H9 (cell line): ENCODE data around the gene MC1R. TPM values are rescaled to one million over a fixed set of nuclear protein-coding genes. Genes with fewer than 3 reads are reported as not detected.
A peak's percentile ranks its signal among the peaks of the same experiment; 100 is the strongest.

Experiments used
- DNase-seq: peaks from one replicate; pipeline ENCODE4 v3.0.0-alpha.2; 2017
- H2AFZ ChIP-seq: one replicate; pipeline ENCODE4 v1.6.1; 2013; ENCODE audit warnings: mild to moderate bottlenecking, low read length, control low read depth, moderate library complexity
- H2AK5ac ChIP-seq: 2 replicates; pipeline ENCODE4 v1.6.1; 2013; ENCODE audit warnings: low read length, control low read depth, mixed read lengths; ENCODE audit not compliant: insufficient read length
- H2BK120ac ChIP-seq: one replicate; pipeline ENCODE4 v1.6.1; 2013; ENCODE audit warnings: low read depth, mild to moderate bottlenecking, low read length, control low read depth, inconsistent platforms; ENCODE audit not compliant: poor library complexity, severe bottlenecking
- H2BK12ac ChIP-seq: 2 replicates; pipeline ENCODE4 v1.6.1; 2013; ENCODE audit warnings: low read length, control low read depth, mixed read lengths, low read depth; ENCODE audit not compliant: insufficient read length
- H2BK15ac ChIP-seq: 2 replicates; pipeline ENCODE4 v1.6.1; 2013; ENCODE audit warnings: low read depth, low read length, control low read depth
- H2BK20ac ChIP-seq: one replicate; pipeline ENCODE4 v1.6.1; 2013; ENCODE audit warnings: low read depth, mild to moderate bottlenecking, low read length, control low read depth, inconsistent platforms; ENCODE audit not compliant: poor library complexity, severe bottlenecking
- H2BK5ac ChIP-seq: 2 replicates; pipeline ENCODE4 v1.6.1; 2013; ENCODE audit warnings: low read length, control low read depth, mixed read lengths; ENCODE audit not compliant: insufficient read length
- H3K14ac ChIP-seq: 2 replicates; pipeline ENCODE4 v1.6.1; 2013; ENCODE audit warnings: low read length, control low read depth; ENCODE audit not compliant: insufficient read depth
- H3K18ac ChIP-seq: 2 replicates; pipeline ENCODE4 v1.6.1; 2013; ENCODE audit warnings: low read depth, mild to moderate bottlenecking, mixed read lengths, low read length, control low read depth; ENCODE audit not compliant: insufficient read length
- H3K23ac ChIP-seq: 2 replicates; pipeline ENCODE4 v1.6.1; 2013; ENCODE audit warnings: low read length, control low read depth, mixed read lengths, low read depth; ENCODE audit not compliant: insufficient read length
- H3K23me2 ChIP-seq: 2 replicates; pipeline ENCODE4 v1.6.1; 2013; ENCODE audit warnings: low read depth, mild to moderate bottlenecking, mixed read lengths, low read length, control low read depth; ENCODE audit not compliant: insufficient read length, poor library complexity, severe bottlenecking
- H3K27ac ChIP-seq: 2 replicates; pipeline ENCODE4 v1.5.1; 2013; ENCODE audit warnings: low read length, control low read depth, mixed read lengths, low read depth; ENCODE audit not compliant: insufficient read length
- H3K27me3 ChIP-seq: 2 replicates; pipeline ENCODE4 v1.6.1; 2013; ENCODE audit warnings: low read length, control low read depth, inconsistent platforms; ENCODE audit not compliant: insufficient read depth
- H3K4ac ChIP-seq: 2 replicates; pipeline ENCODE4 v1.6.1; 2013; ENCODE audit warnings: low read depth, mild to moderate bottlenecking, control low read depth, inconsistent platforms, low read length, moderate library complexity
- H3K4me1 ChIP-seq: 2 replicates; pipeline ENCODE4 v1.6.1; 2013; ENCODE audit warnings: low read length, control low read depth, inconsistent platforms; ENCODE audit not compliant: insufficient read depth
- H3K4me2 ChIP-seq: 2 replicates; pipeline ENCODE4 v1.6.1; 2013; ENCODE audit warnings: low read length, control low read depth, mixed read lengths; ENCODE audit not compliant: insufficient read length, insufficient read depth
- H3K56ac ChIP-seq: 2 replicates; pipeline ENCODE4 v1.6.1; 2013; ENCODE audit warnings: low read depth, mild to moderate bottlenecking, mixed read lengths, low read length, control low read depth; ENCODE audit not compliant: insufficient read length
- H3K79me1 ChIP-seq: 2 replicates; pipeline ENCODE4 v1.6.1; 2013; ENCODE audit warnings: low read depth, mild to moderate bottlenecking, moderate library complexity, low read length, control low read depth, inconsistent platforms; ENCODE audit not compliant: insufficient read depth, poor library complexity, severe bottlenecking
- H3K79me2 ChIP-seq: 2 replicates; pipeline ENCODE4 v1.6.1; 2013; ENCODE audit warnings: low read length, control low read depth, inconsistent platforms; ENCODE audit not compliant: insufficient read depth
- H3K9ac ChIP-seq: 2 replicates; pipeline ENCODE4 v1.6.1; 2013; ENCODE audit warnings: low read length, control low read depth, mixed read lengths; ENCODE audit not compliant: insufficient read length; ENCODE audit errors: extremely low read depth
- H3K9me3 ChIP-seq: one replicate; pipeline ENCODE4 v1.6.1; 2013; ENCODE audit warnings: low read depth, low read length, inconsistent platforms; ENCODE audit not compliant: control insufficient read depth
- H3T11ph ChIP-seq: one replicate; pipeline ENCODE4 v1.6.1; 2013; ENCODE audit warnings: mild to moderate bottlenecking, low read length, control low read depth, inconsistent platforms
- H4K20me1 ChIP-seq: one replicate; pipeline ENCODE4 v1.6.1; 2013; ENCODE audit not compliant: control insufficient read depth, insufficient read length, insufficient read depth
- H4K5ac ChIP-seq: 2 replicates; pipeline ENCODE4 v1.6.1; 2013; ENCODE audit warnings: low read depth, mild to moderate bottlenecking, mixed read lengths, low read length, control low read depth; ENCODE audit not compliant: insufficient read length
- H4K8ac ChIP-seq: replicated peaks from 2 replicates; pipeline ENCODE4 v1.6.1; 2013; ENCODE audit warnings: low read length, control low read depth, mixed read lengths, low read depth; ENCODE audit not compliant: insufficient read length
- H4K91ac ChIP-seq: 2 replicates; pipeline ENCODE4 v1.6.1; 2013; ENCODE audit warnings: low read depth, mild to moderate bottlenecking, moderate library complexity, mixed read lengths, low read length, control low read depth; ENCODE audit not compliant: insufficient read length
- H3K27ac Mint-ChIP-seq, 3 experiments: 2 replicates in 2 of 3; 3 replicates in 1 of 3; pipeline ENCODE4 v1.8.0; 2020 to 2021; ENCODE audit warnings: mixed read lengths in 3 of 3, mild to moderate bottlenecking in 1 of 3, moderate library complexity in 1 of 3
- H3K27me3 Mint-ChIP-seq: 2 replicates; pipeline ENCODE4 v1.8.0; 2021; ENCODE audit warnings: low read depth, mild to moderate bottlenecking, moderate library complexity, mixed read lengths
- H3K36me3 Mint-ChIP-seq, 3 experiments: 2 replicates in 2 of 3; 3 replicates in 1 of 3; pipeline ENCODE4 v1.8.0; 2020 to 2021; ENCODE audit warnings: low read depth in 3 of 3, mixed read lengths in 3 of 3; ENCODE audit not compliant: insufficient read depth in 1 of 3
- H3K4me1 Mint-ChIP-seq, 2 experiments: 2 replicates each; pipeline ENCODE4 v1.8.0; 2020; ENCODE audit warnings: mixed read lengths in 2 of 2
- H3K4me3 Mint-ChIP-seq, 2 experiments: 2 replicates in 1 of 2; 3 replicates in 1 of 2; pipeline ENCODE4 v1.8.0; 2020 to 2021; ENCODE audit warnings: mild to moderate bottlenecking in 2 of 2, mixed read lengths in 2 of 2, moderate library complexity in 1 of 2
- H3K9me3 Mint-ChIP-seq, 2 experiments: 2 replicates in 1 of 2; 3 replicates in 1 of 2; pipeline ENCODE4 v1.8.0; 2020; ENCODE audit warnings: mild to moderate bottlenecking in 2 of 2, mixed read lengths in 2 of 2, moderate library complexity in 1 of 2
- WGBS: extraction: QIAGEN DNeasy Blood & Tissue Kit; methylation state at CpG from one replicate; pipeline ENCODE4 v1.1.7; 2013; ENCODE audit warnings: missing lambda C conversion rate, low lambda C conversion rate, mixed read lengths; ENCODE audit not compliant: insufficient read length; ENCODE audit errors: extremely low coverage; 5-methylcytosine and 5-hydroxymethylcytosine counted together
- total RNA-seq: library from RNA; stranded (reverse); gene quantifications from 2 replicates; pipeline ENCODE4 v1.2.1, GENCODE V29; 2021
- TF ChIP-seq, protein P1 (sequence below): fragments of 200-600 bp; sonication (generic); conservative IDR thresholded peaks from 3 replicates; pipeline ENCODE4 v1.8.0; 2021; ENCODE audit warnings: antibody characterized with exemption, mild to moderate bottlenecking

MC1R gene
- total RNA-seq, 1 experiment from 2014 or later, result 4.7 TPM

DNA sequence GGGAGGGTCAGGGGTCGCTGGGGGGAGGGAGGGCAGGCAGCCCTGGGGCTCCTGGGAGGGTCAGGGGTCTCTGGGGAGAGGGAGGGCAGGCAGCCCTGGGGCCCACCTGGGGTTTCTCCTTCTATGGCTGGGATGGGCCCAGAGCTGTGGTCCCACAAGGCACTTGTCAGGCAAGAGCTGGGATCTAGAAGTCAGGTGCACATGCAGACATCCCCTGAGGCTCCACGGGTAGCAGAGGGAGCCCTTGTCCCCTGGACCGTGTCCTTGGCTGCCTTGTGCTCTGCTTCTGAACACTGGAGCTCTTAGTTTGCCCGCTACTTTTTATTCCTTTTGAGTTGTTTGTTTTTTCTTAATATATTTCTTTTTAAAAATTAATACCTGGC lies 6.3 kb downstream of the MC1R start:
- Histone ChIP-seq H2AFZ (no peak overlapping the region), H2BK20ac (no peak overlapping the region), H4K20me1 (no peaks in the 10 kb centered on the region), H4K8ac (no peak overlapping the region), H3K23me2 (peaks cover 18% of the 10 kb centered on the region), H2AK5ac (no peak overlapping the region), H3K23ac (no peak overlapping the region), H2BK12ac (no peak overlapping the region), H2BK5ac (no peak overlapping the region), H3K9ac (no peak overlapping the region), H3K4me1 (no peaks in the 10 kb centered on the region; the same call in 1 of the 2 replicates), H4K91ac (no peak overlapping the region), H3K18ac (no peak overlapping the region), H2BK120ac (no peak overlapping the region), H3K56ac (no peak overlapping the region), H3K4ac (no peak overlapping the region), H3K4me2 (peak overlapping the region; percentile 62), H3K9me3 (no peaks in the 10 kb centered on the region), H3K14ac (no peak overlapping the region), H2BK15ac (no peak overlapping the region), H3T11ph (no peak overlapping the region), H3K27me3 (no peaks in the 10 kb centered on the region), H3K79me1 (peaks cover 3% of the 10 kb centered on the region), H3K27ac (no peak overlapping the region), H4K5ac (no peak overlapping the region), H3K79me2 (0 out of 2 replicates have a peak, but pooled peaks cover 2% of the 10 kb centered on the region)
- H3K27ac Mint-ChIP-seq, result no peak overlapping the region
- peaks cover 12% of the 10 kb centered on the region for H3K27me3 Mint-ChIP-seq
- no peak for DNase-seq
- TF ChIP-seq, protein P1, sequence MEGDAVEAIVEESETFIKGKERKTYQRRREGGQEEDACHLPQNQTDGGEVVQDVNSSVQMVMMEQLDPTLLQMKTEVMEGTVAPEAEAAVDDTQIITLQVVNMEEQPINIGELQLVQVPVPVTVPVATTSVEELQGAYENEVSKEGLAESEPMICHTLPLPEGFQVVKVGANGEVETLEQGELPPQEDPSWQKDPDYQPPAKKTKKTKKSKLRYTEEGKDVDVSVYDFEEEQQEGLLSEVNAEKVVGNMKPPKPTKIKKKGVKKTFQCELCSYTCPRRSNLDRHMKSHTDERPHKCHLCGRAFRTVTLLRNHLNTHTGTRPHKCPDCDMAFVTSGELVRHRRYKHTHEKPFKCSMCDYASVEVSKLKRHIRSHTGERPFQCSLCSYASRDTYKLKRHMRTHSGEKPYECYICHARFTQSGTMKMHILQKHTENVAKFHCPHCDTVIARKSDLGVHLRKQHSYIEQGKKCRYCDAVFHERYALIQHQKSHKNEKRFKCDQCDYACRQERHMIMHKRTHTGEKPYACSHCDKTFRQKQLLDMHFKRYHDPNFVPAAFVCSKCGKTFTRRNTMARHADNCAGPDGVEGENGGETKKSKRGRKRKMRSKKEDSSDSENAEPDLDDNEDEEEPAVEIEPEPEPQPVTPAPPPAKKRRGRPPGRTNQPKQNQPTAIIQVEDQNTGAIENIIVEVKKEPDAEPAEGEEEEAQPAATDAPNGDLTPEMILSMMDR, result no peak
- no peaks in the 10 kb centered on the region; a peak in 1 of 5 replicates for H3K9me3 Mint-ChIP-seq
- peaks cover 23 to 32% of the 10 kb centered on the region in 2 experiments for H3K4me1 Mint-ChIP-seq
- no CpG with 5 or more reads among the region's 4 CpGs for WGBS
- peak overlapping the region; percentile 67 to 80 for H3K4me3 Mint-ChIP-seq
- H3K36me3 Mint-ChIP-seq, result peaks cover 2 to 13% (median 9%) of the 10 kb centered on the region in 3 experiments; a peak in 5 of 7 replicates
